ENCODE results near the gene MINDY4. TPM values are rescaled to one million over a fixed set of nuclear protein-coding genes. Genes with fewer than 3 reads are reported as not detected.

The MINDY4 gene
- total and polyA plus RNA-seq, 4 donors, result 0.93 to 6.1 (median 1.9) TPM

DNA sequence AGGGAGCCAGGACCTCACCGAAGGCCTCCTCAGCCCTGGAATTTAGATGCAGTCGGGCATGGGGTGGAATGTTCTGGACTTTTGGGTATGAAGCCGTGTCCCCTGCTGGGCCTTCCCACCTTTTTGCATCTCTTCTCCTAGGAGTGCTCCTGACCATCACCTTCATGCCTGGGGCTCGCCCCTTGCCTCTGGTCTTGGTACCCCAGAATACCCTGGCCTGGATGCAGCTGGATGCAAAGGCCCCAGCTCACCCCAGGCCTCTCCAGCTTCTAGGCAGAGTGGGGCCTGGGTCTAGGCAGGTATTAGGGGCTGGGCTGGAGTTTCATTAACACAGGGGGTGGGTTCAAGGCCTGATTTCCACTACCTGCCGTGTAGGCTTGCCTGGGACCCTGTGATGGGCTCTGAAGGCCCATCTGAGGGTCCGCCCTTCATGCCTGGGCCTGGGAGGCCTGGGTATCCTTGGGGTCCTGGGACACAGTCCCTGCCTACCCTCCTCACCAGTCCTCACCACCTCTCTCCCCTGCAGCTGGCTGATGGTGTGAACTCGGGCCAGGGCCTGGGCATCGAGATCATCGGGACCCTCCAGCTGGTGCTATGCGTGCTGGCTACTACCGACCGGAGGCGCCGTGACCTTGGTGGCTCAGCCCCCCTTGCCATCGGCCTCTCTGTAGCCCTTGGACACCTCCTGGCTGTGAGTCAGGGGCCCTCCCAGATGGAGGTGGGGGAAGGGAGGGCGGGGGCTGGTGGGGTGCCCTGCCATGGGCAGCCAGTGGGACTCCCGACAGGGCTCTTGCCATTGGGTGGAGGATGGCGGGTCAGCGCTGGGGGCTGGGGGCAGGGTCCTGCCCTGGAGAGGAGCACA, 150.6 kb downstream of the MINDY4 start (continued):
- TF ChIP-seq, protein P1, sequence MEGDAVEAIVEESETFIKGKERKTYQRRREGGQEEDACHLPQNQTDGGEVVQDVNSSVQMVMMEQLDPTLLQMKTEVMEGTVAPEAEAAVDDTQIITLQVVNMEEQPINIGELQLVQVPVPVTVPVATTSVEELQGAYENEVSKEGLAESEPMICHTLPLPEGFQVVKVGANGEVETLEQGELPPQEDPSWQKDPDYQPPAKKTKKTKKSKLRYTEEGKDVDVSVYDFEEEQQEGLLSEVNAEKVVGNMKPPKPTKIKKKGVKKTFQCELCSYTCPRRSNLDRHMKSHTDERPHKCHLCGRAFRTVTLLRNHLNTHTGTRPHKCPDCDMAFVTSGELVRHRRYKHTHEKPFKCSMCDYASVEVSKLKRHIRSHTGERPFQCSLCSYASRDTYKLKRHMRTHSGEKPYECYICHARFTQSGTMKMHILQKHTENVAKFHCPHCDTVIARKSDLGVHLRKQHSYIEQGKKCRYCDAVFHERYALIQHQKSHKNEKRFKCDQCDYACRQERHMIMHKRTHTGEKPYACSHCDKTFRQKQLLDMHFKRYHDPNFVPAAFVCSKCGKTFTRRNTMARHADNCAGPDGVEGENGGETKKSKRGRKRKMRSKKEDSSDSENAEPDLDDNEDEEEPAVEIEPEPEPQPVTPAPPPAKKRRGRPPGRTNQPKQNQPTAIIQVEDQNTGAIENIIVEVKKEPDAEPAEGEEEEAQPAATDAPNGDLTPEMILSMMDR (IDR thresholded peaks at IDR 0.05; ENCODE audit: low read depth, low read length, missing input control), result no peak
- TF ChIP-seq HNF4A (conservative IDR thresholded peaks at IDR 0.05), result no peak

DNA sequence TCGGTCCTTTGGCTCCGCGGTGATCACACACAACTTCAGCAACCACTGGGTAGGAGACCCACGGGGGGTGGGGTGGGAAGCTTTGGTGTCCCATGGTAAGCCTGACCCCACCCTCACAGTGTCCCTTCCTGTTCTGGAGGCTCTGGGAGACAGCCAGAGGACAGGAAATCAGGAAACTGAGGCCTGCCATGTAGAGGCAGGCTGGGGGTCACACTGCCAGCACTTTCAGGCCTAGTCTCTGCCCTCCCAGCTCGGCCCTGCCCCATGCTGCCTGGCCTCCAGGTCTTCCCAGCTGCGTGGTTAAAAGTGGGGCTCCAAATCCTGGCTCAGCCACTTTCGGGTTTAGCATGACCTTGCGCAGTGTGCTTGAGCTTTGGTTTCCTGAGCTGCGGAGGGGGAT, 151.4 kb downstream of the MINDY4 start:
- Histone ChIP-seq H3K27me3 (ENCODE audit: control insufficient read depth in 4 of 4, insufficient read depth in 4 of 4, low read length in 3 of 4) (no peaks in the 10 kb centered on the region), H3K4me1 (ENCODE audit: control insufficient read depth in 4 of 4, insufficient read depth in 4 of 4, low read length in 3 of 4) (no peaks in the 10 kb centered on the region), H3K36me3 (ENCODE audit: control insufficient read depth in 4 of 4, insufficient read depth in 3 of 4, low read depth in 1 of 4, low read length in 3 of 4) (no peaks in the 10 kb centered on the region), H3K9ac (ENCODE audit: low read depth in 1 of 2, low read length in 2 of 2) (no peak overlapping the region), H3K4me3 (ENCODE audit: low read depth in 1 of 3, low read length in 3 of 3) (no peak overlapping the region), H3K27ac (ENCODE audit: low read depth in 1 of 2, low read length in 2 of 2) (no peak overlapping the region), H3K9me3 (ENCODE audit: control insufficient read depth in 4 of 4, low read length in 3 of 4) (no peaks in the 10 kb centered on the region)
- TF ChIP-seq, protein P2, sequence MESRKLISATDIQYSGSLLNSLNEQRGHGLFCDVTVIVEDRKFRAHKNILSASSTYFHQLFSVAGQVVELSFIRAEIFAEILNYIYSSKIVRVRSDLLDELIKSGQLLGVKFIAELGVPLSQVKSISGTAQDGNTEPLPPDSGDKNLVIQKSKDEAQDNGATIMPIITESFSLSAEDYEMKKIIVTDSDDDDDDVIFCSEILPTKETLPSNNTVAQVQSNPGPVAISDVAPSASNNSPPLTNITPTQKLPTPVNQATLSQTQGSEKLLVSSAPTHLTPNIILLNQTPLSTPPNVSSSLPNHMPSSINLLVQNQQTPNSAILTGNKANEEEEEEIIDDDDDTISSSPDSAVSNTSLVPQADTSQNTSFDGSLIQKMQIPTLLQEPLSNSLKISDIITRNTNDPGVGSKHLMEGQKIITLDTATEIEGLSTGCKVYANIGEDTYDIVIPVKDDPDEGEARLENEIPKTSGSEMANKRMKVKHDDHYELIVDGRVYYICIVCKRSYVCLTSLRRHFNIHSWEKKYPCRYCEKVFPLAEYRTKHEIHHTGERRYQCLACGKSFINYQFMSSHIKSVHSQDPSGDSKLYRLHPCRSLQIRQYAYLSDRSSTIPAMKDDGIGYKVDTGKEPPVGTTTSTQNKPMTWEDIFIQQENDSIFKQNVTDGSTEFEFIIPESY (IDR thresholded peaks at IDR 0.05), result no peak
- TF ChIP-seq EGR1 (IDR thresholded peaks at IDR 0.05; ENCODE audit: low read depth in 2 of 2), result no peak
- TF ChIP-seq RAD21 (IDR thresholded peaks at IDR 0.05), result no peak
- TF ChIP-seq GABPA (IDR thresholded peaks at IDR 0.05 in 1 of 2, conservative IDR thresholded peaks at IDR 0.05 in 1 of 2), result no peak
- TF ChIP-seq FOXA1 (IDR thresholded peaks at IDR 0.05), result no peak
- TF ChIP-seq, protein P3, sequence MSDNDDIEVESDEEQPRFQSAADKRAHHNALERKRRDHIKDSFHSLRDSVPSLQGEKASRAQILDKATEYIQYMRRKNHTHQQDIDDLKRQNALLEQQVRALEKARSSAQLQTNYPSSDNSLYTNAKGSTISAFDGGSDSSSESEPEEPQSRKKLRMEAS (IDR thresholded peaks at IDR 0.05), result no peak
- TF ChIP-seq YY1 (IDR thresholded peaks at IDR 0.05), result no peak
- TF ChIP-seq, protein P1 (IDR thresholded peaks at IDR 0.05; ENCODE audit: low read depth, low read length, missing input control), result no peak
- TF ChIP-seq HNF4G (IDR thresholded peaks at IDR 0.05), result no peak
- TF ChIP-seq FOXA2 (IDR thresholded peaks at IDR 0.05), result no peak
- no peak for TF ChIP-seq SP1 (IDR thresholded peaks at IDR 0.05)
- no peak for TF ChIP-seq HNF4A (conservative IDR thresholded peaks at IDR 0.05)
- no peak for TF ChIP-seq RXRA (IDR thresholded peaks at IDR 0.05)
- DNase-seq (ENCODE audit: low spot score), result no peak
- WGBS, result 92% methylated on average over 9 of the region's 9 CpGs
